Chondrocyte (in vitro differentiated cells): ENCODE results near the gene EXOC7. TPM values are rescaled to one million over a fixed set of nuclear protein-coding genes. Genes with fewer than 3 reads are reported as not detected.
A peak's percentile ranks its signal among the peaks of the same experiment; 100 is the strongest.
"Not testable (repeated sequence)": the region's sequence is repeated elsewhere in the genome, so short reads cannot be mapped to it uniquely, and the experiment has no call there.

Source experiments
- DNase-seq: peaks from one replicate; pipeline ENCODE4 v3.0.0; 2021; ENCODE audit warnings: mixed read lengths, low spot score
- H3K27ac Mint-ChIP-seq: one replicate; pipeline ENCODE4 v1.8.0; 2021; ENCODE audit warnings: mild to moderate bottlenecking, moderate library complexity, mixed read lengths; ENCODE audit not compliant: unreplicated experiment
- H3K27me3 Mint-ChIP-seq: 2 replicates; pipeline ENCODE4 v1.8.0; 2021; ENCODE audit warnings: low read depth, mixed read lengths
- H3K36me3 Mint-ChIP-seq: 2 replicates; pipeline ENCODE4 v1.8.0; 2021; ENCODE audit warnings: low read depth, mixed read lengths
- H3K4me1 Mint-ChIP-seq: 2 replicates; pipeline ENCODE4 v1.8.0; 2021; ENCODE audit warnings: low read depth, mild to moderate bottlenecking, mixed read lengths
- H3K4me3 Mint-ChIP-seq: one replicate; pipeline ENCODE4 v1.8.0; 2021; ENCODE audit warnings: mild to moderate bottlenecking, moderate library complexity, mixed read lengths; ENCODE audit not compliant: unreplicated experiment
- H3K9me3 Mint-ChIP-seq: 2 replicates; pipeline ENCODE4 v1.8.0; 2021; ENCODE audit warnings: low read depth, mixed read lengths
- total RNA-seq: library from RNA; stranded (reverse); gene quantifications from 3 replicates; pipeline ENCODE4 v1.2.1, GENCODE V29; 2021
- TF ChIP-seq, protein P1 (sequence below): fragments of 200-600 bp; sonication (generic); IDR thresholded peaks from 2 replicates; pipeline ENCODE4 v1.5.0; 2021; ENCODE audit warnings: antibody characterized with exemption, mild to moderate bottlenecking, moderate library complexity

The EXOC7 gene
- total RNA-seq, 1 donor from 2014 or later: 131 TPM

- Mint-ChIP-seq H3K27me3 (peaks cover 21% of the 10 kb centered on the region), H3K4me1 (peaks cover 37% of the 10 kb centered on the region), H3K36me3 (peaks cover 8% of the 10 kb centered on the region), H3K27ac (peak overlapping the region; percentile 89), H3K4me3 (peak overlapping the region; percentile 94), H3K9me3 (no peaks in the 10 kb centered on the region)
- TF ChIP-seq, protein P1, sequence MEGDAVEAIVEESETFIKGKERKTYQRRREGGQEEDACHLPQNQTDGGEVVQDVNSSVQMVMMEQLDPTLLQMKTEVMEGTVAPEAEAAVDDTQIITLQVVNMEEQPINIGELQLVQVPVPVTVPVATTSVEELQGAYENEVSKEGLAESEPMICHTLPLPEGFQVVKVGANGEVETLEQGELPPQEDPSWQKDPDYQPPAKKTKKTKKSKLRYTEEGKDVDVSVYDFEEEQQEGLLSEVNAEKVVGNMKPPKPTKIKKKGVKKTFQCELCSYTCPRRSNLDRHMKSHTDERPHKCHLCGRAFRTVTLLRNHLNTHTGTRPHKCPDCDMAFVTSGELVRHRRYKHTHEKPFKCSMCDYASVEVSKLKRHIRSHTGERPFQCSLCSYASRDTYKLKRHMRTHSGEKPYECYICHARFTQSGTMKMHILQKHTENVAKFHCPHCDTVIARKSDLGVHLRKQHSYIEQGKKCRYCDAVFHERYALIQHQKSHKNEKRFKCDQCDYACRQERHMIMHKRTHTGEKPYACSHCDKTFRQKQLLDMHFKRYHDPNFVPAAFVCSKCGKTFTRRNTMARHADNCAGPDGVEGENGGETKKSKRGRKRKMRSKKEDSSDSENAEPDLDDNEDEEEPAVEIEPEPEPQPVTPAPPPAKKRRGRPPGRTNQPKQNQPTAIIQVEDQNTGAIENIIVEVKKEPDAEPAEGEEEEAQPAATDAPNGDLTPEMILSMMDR: no peak
- DNase-seq: no peak
Observed at GRCh38 chr17:76071531-76072147, 31.9 kb downstream of the EXOC7 start.

- Mint-ChIP-seq H3K4me1 (peaks cover 10% of the 10 kb centered on the region), H3K9me3 (no peaks in the 10 kb centered on the region), H3K27me3 (no peaks in the 10 kb centered on the region), H3K4me3 (no peak overlapping the region), H3K27ac (no peak overlapping the region), H3K36me3 (peaks cover 38% of the 10 kb centered on the region)
- no peak for DNase-seq
- TF ChIP-seq, protein P1: no peak
Observed at GRCh38 chr17:76065775-76066174, 37.8 kb downstream of the EXOC7 start.

GRCh38 chr17:76063875-76064546 is 39.6 kb downstream of the EXOC7 start:
- H3K36me3 Mint-ChIP-seq: peaks cover 46% of the 10 kb centered on the region

GRCh38 chr17:76058264-76058663 is 45.3 kb downstream of the EXOC7 start:
- H3K27me3 Mint-ChIP-seq, H3K4me3 Mint-ChIP-seq, DNase-seq, H3K9me3 Mint-ChIP-seq: not testable (repeated sequence)
- peaks cover 12% of the 10 kb centered on the region for H3K4me1 Mint-ChIP-seq
- H3K36me3 Mint-ChIP-seq: peaks cover 43% of the 10 kb centered on the region
- peak overlapping the region; percentile 18 for H3K27ac Mint-ChIP-seq

More at GRCh38 chr17:76063875-76064546, 39.6 kb downstream of the EXOC7 start:
- no peak for DNase-seq
- TF ChIP-seq, protein P1: no peak
- Mint-ChIP-seq H3K27ac (no peak overlapping the region), H3K4me1 (no peaks in the 10 kb centered on the region), H3K4me3 (no peak overlapping the region), H3K27me3 (no peaks in the 10 kb centered on the region), H3K9me3 (no peaks in the 10 kb centered on the region)

DNA sequence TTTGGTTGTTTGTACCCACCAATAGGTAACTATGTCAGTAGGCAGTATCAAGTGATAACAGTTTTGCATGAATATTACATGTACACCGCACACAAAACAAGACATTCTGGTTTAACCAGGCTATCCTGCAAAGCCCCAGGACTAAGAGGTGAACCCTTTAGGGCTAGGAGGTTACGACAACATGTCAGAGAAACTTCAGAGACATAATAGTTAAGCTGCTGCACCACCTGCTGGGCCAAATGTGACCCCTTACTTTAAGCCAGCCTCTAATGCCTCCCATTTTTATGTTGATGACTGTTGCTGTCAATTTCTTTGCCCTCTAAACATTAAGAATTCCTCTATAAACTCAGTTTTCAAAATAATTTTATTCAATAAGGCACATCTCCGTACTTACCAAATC is 46.7 kb downstream of the EXOC7 start:
- no peak overlapping the region for H3K4me3 Mint-ChIP-seq
- peak overlapping the region; percentile 45 for H3K27ac Mint-ChIP-seq
- DNase-seq: no peak
- TF ChIP-seq, protein P1: no peak
- peaks cover 41% of the 10 kb centered on the region for H3K36me3 Mint-ChIP-seq
- peaks cover 14% of the 10 kb centered on the region for H3K4me1 Mint-ChIP-seq
- H3K9me3 Mint-ChIP-seq: no peaks in the 10 kb centered on the region
- H3K27me3 Mint-ChIP-seq: no peaks in the 10 kb centered on the region
